Suprapubic skin (tissue), 4 donors: ENCODE measurements around the gene RNF227. TPM values are rescaled to one million over a fixed set of nuclear protein-coding genes. Genes with fewer than 3 reads are reported as not detected.
A peak's percentile ranks its signal among the peaks of the same experiment; 100 is the strongest.

Source experiments
- DNase-seq, 2 donors: peaks; one replicate each; pipeline ENCODE4 v3.0.0-alpha.2; 2019; ENCODE audit warnings: low spot score in 2 of 2
- H3K27ac ChIP-seq: fragments of 200-600 bp; sonication (generic); one replicate; pipeline ENCODE4 v1.5.1; 2019
- H3K27me3 ChIP-seq: fragments of 200-600 bp; sonication (generic); one replicate; pipeline ENCODE4 v1.5.1; 2019
- H3K36me3 ChIP-seq: fragments of 200-600 bp; sonication (generic); one replicate; pipeline ENCODE4 v1.5.1; 2019
- H3K4me1 ChIP-seq: fragments of 200-600 bp; sonication (generic); one replicate; pipeline ENCODE4 v1.5.1; 2019
- H3K4me3 ChIP-seq: fragments of 200-600 bp; sonication (generic); one replicate; pipeline ENCODE4 v1.5.1; 2019; ENCODE audit warnings: mild to moderate bottlenecking
- H3K9me3 ChIP-seq: fragments of 200-600 bp; sonication (generic); one replicate; pipeline ENCODE4 v1.5.1; 2019
- CTCF ChIP-seq, 2 donors: fragments of 200-600 bp in 1 of 2; fragments of 450-650 bp in 1 of 2; sonication (generic) in 1 of 2; IDR thresholded peaks; one replicate each; pipeline ENCODE4 v1.5.1; 2016 to 2019; ENCODE audit warnings: antibody characterized with exemption in 2 of 2, mild to moderate bottlenecking in 1 of 2, moderate library complexity in 1 of 2
- EP300 ChIP-seq: sonication (generic); formaldehyde crosslinking; IDR thresholded peaks from one replicate; pipeline ENCODE4 v1.6.1; 2017; ENCODE audit warnings: antibody characterized with exemption
- POLR2A ChIP-seq, 2 donors: fragments of 450-650 bp; IDR thresholded peaks; one replicate each; pipeline ENCODE4 v1.6.1; 2017; ENCODE audit warnings: antibody characterized with exemption in 2 of 2, mild to moderate bottlenecking in 2 of 2, moderate library complexity in 2 of 2
- POLR2AphosphoS5 ChIP-seq, 3 donors: sonication (generic); formaldehyde crosslinking; IDR thresholded peaks; one replicate each; pipeline ENCODE4 v1.6.1; 2017; ENCODE audit warnings: antibody characterized with exemption in 3 of 3
- WGBS: methylation state at CpG from one replicate; pipeline ENCODE4 v1.1.5; 2018; 5-methylcytosine and 5-hydroxymethylcytosine counted together
- total RNA-seq, 4 donors: library from RNA; depleted of rRNA; stranded (reverse); fragments of >200 nt; gene quantifications; one replicate each; pipeline ENCODE4 v1.1.0, GENCODE V29; 2016

RNF227 gene
- total RNA-seq, 4 donors from 2014 or later: 51.1 to 66.3 (median 57.3) TPM

GRCh38 chr17:7888184-7888920 lies 27.7 kb downstream of the RNF227 start, which contains the start of gene CHD3:
TSS of gene CHD3 (plus strand) at chr17:7888789. CDS start at chr17:7889001, 212 bp downstream.
- peak within 1 kb of the TSS; percentile 91 for H3K27ac ChIP-seq
- DNase-seq: peak; percentile 78 to 83
- H3K9me3 ChIP-seq: no peaks in the 10 kb centered on the region
- no peaks in the 10 kb centered on the region for H3K27me3 ChIP-seq
- H3K4me3 ChIP-seq: peak within 1 kb of the TSS; percentile 92
- peaks cover 58% of the 10 kb centered on the region for H3K4me1 ChIP-seq
- 18% methylated on average over 18 of the region's 18 CpGs for WGBS
- H3K36me3 ChIP-seq: peaks cover 20% of the 10 kb centered on the region
- TF ChIP-seq POLR2A (IDR thresholded peaks at IDR 0.05) (no peak), CTCF (IDR thresholded peaks at IDR 0.05) (no peak), POLR2AphosphoS5 (IDR thresholded peaks at IDR 0.05) (peak in 2 of 3 donors; percentile 9 to 10), EP300 (no peak)

DNA sequence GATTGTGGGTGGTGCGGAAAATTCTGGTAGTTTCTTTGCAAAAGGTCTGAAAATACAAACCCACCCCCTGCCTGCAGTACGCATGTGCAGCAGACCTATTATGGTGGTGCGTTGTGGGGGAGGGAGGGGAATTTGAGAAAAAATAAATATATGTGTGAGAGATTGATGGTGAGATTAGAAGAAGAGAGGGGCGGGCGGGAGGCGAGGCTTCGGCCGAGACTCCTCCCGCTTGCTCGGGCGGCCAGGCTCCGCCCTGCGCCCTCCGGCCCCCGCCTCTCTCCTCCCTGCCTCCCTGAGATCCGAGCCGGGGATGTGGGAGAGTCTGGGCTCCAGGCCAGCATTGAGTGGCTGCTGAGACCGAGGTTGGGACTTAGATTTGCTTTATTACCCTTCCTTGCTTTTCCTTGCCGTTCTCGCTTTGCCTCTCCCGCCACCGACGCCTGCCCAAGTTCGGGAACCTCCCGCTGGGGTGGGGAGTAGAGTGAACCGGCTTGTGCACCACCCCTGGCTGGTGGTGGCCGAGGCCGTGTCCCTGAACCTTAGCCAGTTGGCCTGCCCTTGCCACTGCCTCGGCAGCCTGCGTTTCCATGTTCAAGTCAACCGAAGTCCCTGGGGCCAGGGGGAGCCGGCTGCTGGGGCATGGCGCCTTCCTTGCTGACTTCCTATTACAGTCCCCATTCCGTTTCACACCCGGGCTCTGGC lies 28.5 kb downstream of the RNF227 start:
- TF ChIP-seq POLR2A (IDR thresholded peaks at IDR 0.05) (no peak), EP300 (no peak), POLR2AphosphoS5 (IDR thresholded peaks at IDR 0.05) (peak in 1 of 3 donors; percentile 26), CTCF (IDR thresholded peaks at IDR 0.05) (peak in 1 of 2 donors; percentile 3)
- Histone ChIP-seq H3K27me3 (no peaks in the 10 kb centered on the region), H3K4me1 (peaks cover 61% of the 10 kb centered on the region), H3K36me3 (peaks cover 17% of the 10 kb centered on the region), H3K9me3 (no peaks in the 10 kb centered on the region), H3K4me3 (peak overlapping the region; percentile 92), H3K27ac (peak overlapping the region; percentile 91)
- peak; percentile 94 to 95 for DNase-seq
- under 1% methylated on average over 35 of the region's 35 CpGs for WGBS

DNA sequence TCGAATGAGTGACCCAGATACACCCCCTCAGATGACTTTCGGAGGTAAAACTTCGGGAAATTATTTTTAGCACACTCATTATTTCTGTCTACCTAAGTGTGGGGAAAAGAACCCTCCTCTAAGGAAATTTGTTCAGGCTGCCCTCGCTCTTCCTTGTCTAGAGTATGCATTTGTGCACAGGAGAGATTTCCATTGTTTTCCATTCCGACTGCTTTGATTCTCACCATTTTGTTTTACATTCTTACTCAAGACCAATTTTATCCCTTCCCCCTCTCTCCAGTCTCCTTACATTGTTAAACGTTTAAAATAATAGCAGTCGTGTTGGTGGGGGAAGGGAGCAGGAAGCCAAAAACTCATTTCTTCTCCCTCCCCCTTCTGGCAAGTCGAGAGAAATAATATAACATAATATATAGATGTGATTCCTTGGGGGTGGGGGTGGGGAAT lies 29.0 kb downstream of the RNF227 start:
- TF ChIP-seq POLR2A (IDR thresholded peaks at IDR 0.05): no peak
- no peak for TF ChIP-seq EP300
- no peak for TF ChIP-seq CTCF (IDR thresholded peaks at IDR 0.05)
- no peak for TF ChIP-seq POLR2AphosphoS5 (IDR thresholded peaks at IDR 0.05)
- WGBS: under 1% methylated on average over 8 of the region's 8 CpGs
- DNase-seq: no peak
- Histone ChIP-seq H3K36me3 (peaks cover 16% of the 10 kb centered on the region), H3K27me3 (no peaks in the 10 kb centered on the region), H3K27ac (peak overlapping the region; percentile 91), H3K4me3 (peak overlapping the region; percentile 92), H3K9me3 (no peaks in the 10 kb centered on the region), H3K4me1 (peaks cover 66% of the 10 kb centered on the region)

DNA sequence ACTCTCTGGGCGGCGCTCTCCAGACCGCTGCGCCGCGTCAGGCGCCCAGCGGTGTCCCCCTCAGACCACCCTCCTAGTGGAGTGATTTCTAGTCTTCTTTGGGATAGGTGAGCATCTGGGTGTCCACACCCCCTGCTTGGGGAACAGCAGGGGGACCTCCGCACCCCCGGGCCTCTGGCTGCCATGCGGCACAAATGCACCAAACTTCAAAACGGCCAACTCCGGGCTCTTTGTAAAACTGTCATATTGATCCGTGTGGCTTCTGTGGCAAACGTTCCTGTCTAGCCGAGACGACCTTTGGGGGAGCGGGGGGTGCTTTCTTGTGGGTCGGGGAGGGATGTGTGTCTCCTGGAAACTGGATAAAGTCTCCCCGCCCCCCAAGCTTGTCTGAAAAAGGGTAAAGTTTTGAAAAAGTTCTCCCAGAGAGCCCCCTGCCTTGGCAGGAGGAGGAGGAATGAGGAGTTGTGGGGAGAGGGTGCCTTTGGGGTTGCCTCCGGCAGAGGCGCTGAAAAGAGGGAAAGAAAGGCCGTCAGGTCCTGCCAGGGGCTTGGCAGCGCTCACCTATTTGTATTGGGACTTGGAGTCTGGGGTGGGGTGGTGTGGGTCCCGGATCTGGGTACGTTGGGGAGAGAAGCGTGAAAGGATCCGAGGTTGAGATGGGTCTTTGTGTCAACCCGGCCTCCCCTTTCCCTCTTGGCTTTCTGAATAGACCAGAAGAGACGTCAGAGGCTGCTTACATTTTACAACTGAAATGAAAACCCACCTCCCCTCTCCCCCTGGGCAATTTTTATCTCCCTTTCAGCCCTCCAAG lies 29.7 kb downstream of the RNF227 start:
- peaks cover 12% of the 10 kb centered on the region for H3K36me3 ChIP-seq
- H3K27me3 ChIP-seq: no peaks in the 10 kb centered on the region
- TF ChIP-seq CTCF (IDR thresholded peaks at IDR 0.05) (no peak), POLR2AphosphoS5 (IDR thresholded peaks at IDR 0.05) (no peak), EP300 (no peak), POLR2A (IDR thresholded peaks at IDR 0.05) (no peak)
- H3K27ac ChIP-seq: peak overlapping the region; percentile 91
- under 1% methylated on average over 27 of the region's 30 CpGs for WGBS
- peaks cover 66% of the 10 kb centered on the region for H3K4me1 ChIP-seq
- DNase-seq: peak in 1 of 2 donors; percentile 79
- no peaks in the 10 kb centered on the region for H3K9me3 ChIP-seq
- peak overlapping the region; percentile 92 for H3K4me3 ChIP-seq
